Esophagus mucosa (tissue), 1 donor: ENCODE measurements around the gene YPEL4. TPM values are rescaled to one million over a fixed set of nuclear protein-coding genes. Genes with fewer than 3 reads are reported as not detected.

ENCODE experiments used
- total RNA-seq: library from RNA; stranded (reverse); gene quantifications from one replicate; pipeline ENCODE4 v1.2.4, GENCODE V29; 2023
- donor health status: DM: yes; HTN: yes; CAD: no.

Gene YPEL4
- total RNA-seq, 1 donor from 2014 or later, result not detected

Other genes with a start within 250 kb of the YPEL4 start
- 28.2 TPM for gene SLC43A3, start 222.8 kb downstream of the YPEL4 start, total RNA-seq
- 0.56 TPM for gene RTN4RL2, start 189.4 kb downstream of the YPEL4 start, total RNA-seq
- 1.00 TPM for gene SLC43A1, start 134.2 kb downstream of the YPEL4 start, total RNA-seq
- 43.6 TPM for gene TIMM10, start 119.2 kb downstream of the YPEL4 start, total RNA-seq
- not detected for gene SMTNL1, start 112.3 kb downstream of the YPEL4 start, total RNA-seq
- gene UBE2L6, start 82.2 kb downstream of the YPEL4 start, total RNA-seq, result 36.9 TPM
- gene SERPING1, start 52.2 kb downstream of the YPEL4 start, total RNA-seq, result 16.7 TPM
- 10.6 TPM for gene CLP1, start 7.8 kb upstream of the YPEL4 start, total RNA-seq
- gene ZDHHC5, start 18.2 kb upstream of the YPEL4 start, total RNA-seq, result 122 TPM
- gene MED19, start 62.3 kb upstream of the YPEL4 start, total RNA-seq, result 12.8 TPM
- gene TMX2, start 62.7 kb upstream of the YPEL4 start, total RNA-seq, result 60.2 TPM
- gene SELENOH, start 91.6 kb upstream of the YPEL4 start, total RNA-seq, result 120 TPM
- not detected for gene BTBD18, start 101.9 kb upstream of the YPEL4 start, total RNA-seq
- gene CTNND1, start 111.9 kb upstream of the YPEL4 start, total RNA-seq, result 323 TPM